ENCODE results near the gene RGS7BP. TPM values are rescaled to one million over a fixed set of nuclear protein-coding genes. Genes with fewer than 3 reads are reported as not detected.

Gene RGS7BP
- total RNA-seq, 1 donor from 2014 or later, result 0.56 TPM

- Mint-ChIP-seq H3K4me3 (no peak overlapping the region), H3K36me3 (ENCODE audit: low read depth) (no peaks in the 10 kb centered on the region)
- TF ChIP-seq CTCF (conservative IDR thresholded peaks at IDR 0.05), result no peak
Observed at GRCh38 chr5:64653766-64654560, 148.1 kb downstream of the RGS7BP start.

GRCh38 chr5:64654561-64654938 lies 148.7 kb downstream of the RGS7BP start:
- peaks cover 2% of the 10 kb centered on the region for H3K27me3 Mint-ChIP-seq (ENCODE audit: low read depth)
- TF ChIP-seq CTCF (conservative IDR thresholded peaks at IDR 0.05), result no peak
- peaks cover 8% of the 10 kb centered on the region for H3K9me3 Mint-ChIP-seq
- H3K27ac Mint-ChIP-seq (ENCODE audit: unreplicated experiment), result no peak overlapping the region
- no peak overlapping the region for H3K4me3 Mint-ChIP-seq
- no peaks in the 10 kb centered on the region for H3K36me3 Mint-ChIP-seq (ENCODE audit: low read depth)
- no peak for DNase-seq (ENCODE audit: low read depth, low spot score)
- H3K4me1 Mint-ChIP-seq, result no peaks in the 10 kb centered on the region

More at GRCh38 chr5:64653766-64654560, 148.1 kb downstream of the RGS7BP start:
- no peak for DNase-seq (ENCODE audit: low read depth, low spot score)
- H3K9me3 Mint-ChIP-seq, result peaks cover 8% of the 10 kb centered on the region
- H3K4me1 Mint-ChIP-seq, result no peaks in the 10 kb centered on the region
- no peak overlapping the region for H3K27ac Mint-ChIP-seq (ENCODE audit: unreplicated experiment)
- H3K27me3 Mint-ChIP-seq (ENCODE audit: low read depth), result no peaks in the 10 kb centered on the region

- Mint-ChIP-seq H3K36me3 (ENCODE audit: low read depth) (no peaks in the 10 kb centered on the region), H3K27me3 (ENCODE audit: low read depth) (peaks cover 2% of the 10 kb centered on the region), H3K4me1 (no peaks in the 10 kb centered on the region), H3K9me3 (peaks cover 8% of the 10 kb centered on the region), H3K27ac (ENCODE audit: unreplicated experiment) (no peak overlapping the region), H3K4me3 (no peak overlapping the region)
- no peak for TF ChIP-seq CTCF (conservative IDR thresholded peaks at IDR 0.05)
- DNase-seq (ENCODE audit: low read depth, low spot score), result no peak
Observed at GRCh38 chr5:64655596-64655995, 149.8 kb downstream of the RGS7BP start.

GRCh38 chr5:64659289-64659688 lies 153.5 kb downstream of the RGS7BP start:
- no peak for DNase-seq (ENCODE audit: low read depth, low spot score)
- no peaks in the 10 kb centered on the region for H3K36me3 Mint-ChIP-seq (ENCODE audit: low read depth)
- H3K27me3 Mint-ChIP-seq (ENCODE audit: low read depth), result peaks cover 2% of the 10 kb centered on the region
- H3K27ac Mint-ChIP-seq (ENCODE audit: unreplicated experiment), result no peak overlapping the region
- peaks cover 5% of the 10 kb centered on the region for H3K9me3 Mint-ChIP-seq
- no peak overlapping the region for H3K4me3 Mint-ChIP-seq
- H3K4me1 Mint-ChIP-seq, result no peaks in the 10 kb centered on the region
- TF ChIP-seq CTCF (conservative IDR thresholded peaks at IDR 0.05), result no peak

Other genes with a start within 250 kb of the RGS7BP start
- gene SHISAL2B, start 184.5 kb downstream of the RGS7BP start, total RNA-seq, result 0.55 and 0.93 TPM in 2 replicates